Measurements from ENCODE around the gene KRTAP4-9.
"Not testable (repeated sequence)": the region's sequence is repeated elsewhere in the genome, so short reads cannot be mapped to it uniquely, and the experiment has no call there.

KRTAP4-9 gene

DNA sequence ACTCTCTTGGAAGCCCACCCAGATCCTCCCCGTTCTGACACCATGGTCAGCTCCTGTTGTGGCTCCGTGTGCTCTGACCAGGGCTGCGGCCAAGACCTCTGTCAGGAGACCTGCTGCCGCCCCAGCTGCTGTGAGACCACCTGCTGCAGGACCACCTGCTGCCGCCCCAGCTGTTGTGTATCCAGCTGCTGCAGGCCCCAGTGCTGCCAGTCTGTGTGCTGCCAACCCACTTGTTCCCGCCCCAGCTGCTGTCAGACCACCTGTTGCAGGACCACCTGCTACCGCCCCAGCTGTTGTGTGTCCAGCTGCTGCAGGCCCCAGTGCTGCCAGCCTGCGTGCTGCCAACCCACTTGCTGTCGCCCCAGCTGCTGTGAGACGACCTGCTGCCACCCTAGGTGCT is at the start of gene KRTAP4-9:
Gene KRTAP4-9, plus strand, starts transcription at position 43 of the 400 bp plus-strand sequence. Its CDS starts 0 bp downstream, at position 43.
- DNase-seq, result not testable (repeated sequence)

DNA sequence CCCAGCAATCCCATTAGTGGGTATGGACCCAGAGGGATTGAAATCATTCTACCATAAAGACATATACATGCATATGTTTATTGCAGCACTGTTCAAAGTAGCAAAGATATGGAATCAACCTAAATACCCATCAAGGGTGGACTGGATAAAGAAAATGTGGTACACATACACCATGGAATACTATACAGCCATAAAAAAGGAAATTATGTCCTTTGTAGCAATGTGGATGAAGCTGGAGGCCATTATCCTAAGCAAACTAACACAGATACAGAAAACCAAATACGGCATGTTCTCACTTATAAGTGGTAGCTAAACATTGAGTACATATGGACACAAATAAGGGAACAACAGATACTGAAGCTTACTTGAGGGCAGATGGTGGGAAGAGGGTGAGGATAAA is 47.6 kb upstream of the KRTAP4-9 start:
- no peak for DNase-seq

DNA sequence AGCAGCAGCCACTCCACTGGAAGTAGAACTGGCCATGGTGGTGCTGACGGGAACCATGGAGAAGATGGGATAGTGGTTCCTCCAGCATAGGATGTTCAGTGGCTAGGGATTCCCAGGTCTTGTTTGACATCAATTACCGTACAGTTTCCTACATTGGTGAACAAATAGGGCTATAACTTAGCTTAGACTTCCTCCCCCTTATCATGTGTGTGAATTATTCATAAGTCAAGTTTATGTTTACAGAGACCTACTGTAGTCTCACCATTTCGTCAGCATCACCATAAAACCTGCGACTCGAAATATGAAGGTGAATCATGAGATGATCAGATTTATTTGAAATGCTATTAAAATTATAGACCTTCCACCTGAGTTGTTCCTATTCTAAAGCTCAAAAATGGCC is 46.4 kb upstream of the KRTAP4-9 start:
- no peak for DNase-seq

DNA sequence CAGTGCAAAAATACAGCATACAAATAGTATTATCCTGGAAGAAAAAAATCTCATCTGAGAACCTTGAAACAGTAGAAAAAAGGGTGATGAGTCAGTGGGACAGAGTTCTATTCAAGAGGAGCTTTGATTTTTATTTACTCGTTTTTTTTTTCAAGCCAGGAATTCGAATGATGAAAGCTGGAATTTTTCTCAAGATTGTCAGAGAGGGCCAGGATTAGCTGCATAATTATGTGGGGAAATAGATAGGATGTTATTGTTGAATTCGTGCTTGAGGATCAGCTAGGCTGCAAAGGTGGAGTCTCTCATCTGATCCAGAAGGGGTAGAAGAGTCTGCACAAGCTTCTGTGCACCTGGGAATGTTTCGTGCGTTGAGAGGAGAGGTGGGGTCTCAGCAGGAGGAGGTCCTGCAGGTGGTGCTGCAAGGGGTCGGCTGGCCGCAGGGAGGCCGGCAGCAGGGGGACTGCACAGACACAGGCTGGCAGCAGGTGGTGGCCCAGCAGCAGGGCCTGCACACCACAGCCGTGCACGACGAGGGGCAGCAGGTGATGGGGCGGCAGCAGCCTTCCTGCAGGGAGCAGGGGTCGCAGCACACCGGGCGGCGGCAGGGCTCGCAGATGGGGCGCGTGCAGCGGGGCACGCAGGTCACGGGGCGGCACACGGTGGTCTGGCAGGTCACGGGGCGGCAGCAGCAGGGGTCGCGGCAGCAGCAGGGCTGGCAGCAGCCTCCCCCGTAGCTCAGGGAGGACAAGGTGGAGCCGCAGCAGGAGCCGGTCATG is 45.7 kb upstream of the KRTAP4-9 start:
- not testable (repeated sequence) for DNase-seq

GRCh38 chr17:41060052-41060604 is 45.1 kb upstream of the KRTAP4-9 start, which contains the start of gene KRTAP2-3:
Gene KRTAP2-3, minus strand, starts transcription at chr17:41060114. Its CDS starts 64 bp downstream, at chr17:41060050.
- no peak for DNase-seq

DNA sequence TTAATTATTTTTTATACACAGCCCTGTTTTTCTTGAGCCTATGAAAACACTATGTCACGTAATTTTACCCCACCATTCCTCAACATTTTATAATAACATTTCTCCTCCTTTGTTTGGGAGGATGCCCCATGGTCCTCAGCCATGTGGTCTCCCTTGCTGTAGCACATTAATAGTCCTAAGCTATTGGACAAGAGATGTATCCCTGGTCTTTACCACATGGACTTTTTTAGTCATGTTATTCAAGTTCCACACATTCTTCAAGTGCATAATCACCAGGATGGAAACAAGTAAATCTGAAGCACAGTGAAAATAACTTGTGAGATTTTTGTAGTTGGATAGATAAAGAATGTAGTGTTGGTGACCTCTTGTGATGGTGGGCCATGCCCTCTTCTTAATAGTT is 43.2 kb upstream of the KRTAP4-9 start:
- no peak for DNase-seq

DNA sequence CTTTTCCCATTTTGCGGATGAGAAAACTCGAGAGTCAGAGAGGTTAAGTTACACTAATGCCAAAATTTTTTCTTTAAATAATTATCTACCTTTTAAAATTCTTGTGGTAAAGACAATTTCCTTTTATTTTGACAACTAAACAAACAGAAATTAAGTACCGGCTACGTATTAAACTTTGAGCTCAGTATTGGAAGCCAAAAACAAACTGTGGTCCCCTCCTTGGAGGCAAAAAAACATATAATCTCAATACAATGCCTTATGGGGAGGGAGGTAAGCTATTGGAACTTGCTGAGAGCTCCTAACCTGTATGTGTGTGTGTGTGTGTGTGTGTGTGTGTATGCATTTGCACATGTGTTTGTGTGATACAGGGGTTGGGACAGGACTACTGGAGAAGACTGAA is 41.7 kb upstream of the KRTAP4-9 start:
- DNase-seq, result no peak

DNA sequence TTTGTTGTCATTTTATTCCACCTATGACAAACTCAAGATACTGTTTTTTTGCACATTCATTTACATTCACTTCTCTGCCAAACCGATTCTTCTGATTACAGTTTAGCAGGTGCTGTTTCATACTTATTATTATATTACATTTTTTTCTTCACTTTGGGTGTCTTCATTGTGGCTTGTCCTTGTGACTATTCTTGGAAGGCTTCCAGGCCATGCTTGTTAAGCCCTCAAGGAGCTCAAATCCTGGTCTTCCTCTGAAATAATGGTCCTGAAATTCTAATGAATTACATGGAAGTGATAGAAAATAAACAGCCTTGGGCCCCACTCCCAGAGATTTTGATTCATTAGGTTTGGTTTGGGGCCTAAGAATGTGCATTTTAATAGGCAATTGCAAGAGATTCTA is 40.9 kb upstream of the KRTAP4-9 start:
- DNase-seq, result no peak

GRCh38 chr17:41065016-41065689 is 40.0 kb upstream of the KRTAP4-9 start:
- not testable (repeated sequence) for DNase-seq

- DNase-seq, result peak; percentile 5
Measured at GRCh38 chr17:41065829-41066624, 39.2 kb upstream of the KRTAP4-9 start, which contains the start of gene KRTAP2-4. Gene KRTAP2-4, minus strand, starts transcription at chr17:41065879. Its CDS starts 34 bp downstream, at chr17:41065845.

DNA sequence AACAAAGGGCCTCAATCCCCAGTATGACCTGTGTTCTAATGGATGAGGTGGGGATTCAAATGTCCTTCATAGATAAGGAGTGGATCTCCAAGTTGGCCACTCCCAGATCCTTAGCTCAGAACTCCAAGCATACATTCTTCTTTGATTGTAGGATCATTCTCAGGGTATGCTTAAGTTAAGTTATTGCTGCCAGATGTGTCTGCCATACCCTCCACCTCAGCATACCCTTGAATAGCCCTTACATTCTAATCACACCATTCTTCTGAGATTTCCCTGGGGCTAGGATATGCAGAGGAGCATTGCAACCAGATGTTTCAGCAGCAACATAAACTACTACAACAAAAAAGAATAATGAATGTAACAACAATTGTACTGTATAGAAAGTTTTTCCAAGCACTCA is 37.9 kb upstream of the KRTAP4-9 start:
- DNase-seq, result no peak

DNA sequence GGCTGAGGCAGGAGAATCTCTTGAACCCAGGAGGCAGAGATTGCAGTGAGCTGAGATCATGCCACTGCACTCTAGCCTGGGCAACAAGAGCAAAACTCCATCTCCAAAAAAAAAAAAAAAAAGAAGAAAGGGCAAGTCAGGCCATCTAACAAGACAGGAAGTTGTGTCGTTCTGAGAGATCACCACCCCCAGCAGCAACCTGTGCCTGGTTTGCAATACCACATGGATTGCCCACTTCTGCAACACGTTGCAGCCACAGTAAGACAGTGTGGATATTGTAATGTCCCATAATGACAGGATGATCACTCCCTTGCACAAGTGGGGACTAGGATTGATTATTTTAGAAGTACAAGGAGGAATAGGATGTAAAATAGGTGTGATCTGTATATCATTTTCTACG is 36.2 kb upstream of the KRTAP4-9 start:
- no peak for DNase-seq

GRCh38 chr17:41071606-41072360 is 33.4 kb upstream of the KRTAP4-9 start:
- no peak for DNase-seq

GRCh38 chr17:41073676-41074075 is 31.5 kb upstream of the KRTAP4-9 start:
- DNase-seq, result no peak

GRCh38 chr17:41076788-41077187 is 28.4 kb upstream of the KRTAP4-9 start:
- no peak for DNase-seq

- no peak for DNase-seq
Measured at GRCh38 chr17:41082626-41083025, 22.6 kb upstream of the KRTAP4-9 start.

GRCh38 chr17:41083427-41083826 is 21.8 kb upstream of the KRTAP4-9 start:
- DNase-seq, result not testable (repeated sequence)

DNA sequence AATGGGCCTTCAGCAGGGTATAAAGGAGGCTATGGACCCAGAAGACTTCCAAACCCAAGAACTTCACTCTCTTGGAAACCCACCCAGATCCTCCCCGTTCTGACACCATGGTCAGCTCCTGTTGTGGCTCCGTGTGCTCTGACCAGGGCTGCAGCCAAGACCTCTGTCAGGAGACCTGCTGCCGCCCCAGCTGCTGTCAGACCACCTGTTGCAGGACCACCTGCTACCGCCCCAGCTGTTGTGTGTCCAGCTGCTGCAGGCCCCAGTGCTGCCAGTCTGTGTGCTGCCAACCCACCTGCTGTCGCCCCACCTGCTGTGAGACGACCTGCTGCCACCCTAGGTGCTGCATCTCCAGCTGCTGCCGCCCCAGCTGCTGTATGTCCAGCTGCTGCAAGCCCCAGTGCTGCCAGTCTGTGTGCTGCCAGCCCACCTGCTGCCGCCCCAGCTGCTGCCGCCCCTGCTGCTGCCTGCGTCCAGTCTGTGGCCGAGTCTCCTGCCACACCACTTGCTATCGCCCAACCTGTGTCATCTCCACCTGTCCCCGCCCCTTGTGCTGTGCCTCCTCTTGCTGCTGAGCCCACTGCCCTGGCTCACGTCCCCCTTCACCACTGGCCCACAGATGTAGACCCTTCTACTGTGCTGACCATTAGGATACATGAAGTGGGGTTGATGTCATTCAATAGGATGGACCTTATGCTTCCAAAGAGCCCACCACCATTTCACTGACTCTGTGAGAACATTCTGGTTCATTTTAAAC is 20.9 kb upstream of the KRTAP4-9 start, which contains the start of gene KRTAP4-7:
Gene KRTAP4-7, plus strand, starts transcription at position 51 of the 757 bp plus-strand sequence. Its CDS starts 57 bp downstream, at position 108.
- not testable (repeated sequence) for DNase-seq

GRCh38 chr17:41088760-41089352 is 16.3 kb upstream of the KRTAP4-9 start:
- not testable (repeated sequence) for DNase-seq

- no peak for DNase-seq
Measured at GRCh38 chr17:41096055-41096454, 9.1 kb upstream of the KRTAP4-9 start.

GRCh38 chr17:41098042-41098441 is 7.1 kb upstream of the KRTAP4-9 start, which contains the start of gene KRTAP4-8:
Gene KRTAP4-8, minus strand, starts transcription at chr17:41098142. Its CDS starts 58 bp downstream, at chr17:41098084.
- DNase-seq, result no peak
